Neural cell (in vitro differentiated cells): Measurements from ENCODE around the gene RHCG. TPM values are rescaled to one million over a fixed set of nuclear protein-coding genes. Genes with fewer than 3 reads are reported as not detected.

Experiments
- H2AFZ ChIP-seq: fragments of 200-600, 300-800 bp; sonication (generic), shearing (Covaris generic); 2 replicates; pipeline ENCODE4 v1.6.0; 2014; ENCODE audit warnings: low read depth, mild to moderate bottlenecking, antibody characterized with exemption, low read length, moderate library complexity
- H3F3A ChIP-seq: fragments of 200-600 bp; shearing (Covaris generic); 2 replicates; pipeline ENCODE4 v1.6.1; 2016; ENCODE audit warnings: mild to moderate bottlenecking, moderate library complexity, mixed read lengths, antibody characterized with exemption, low read length; ENCODE audit not compliant: insufficient read depth, poor library complexity, severe bottlenecking
- H3K27ac ChIP-seq: fragments of 200-600, 300-800 bp; sonication (generic), shearing (Covaris generic); 2 replicates; pipeline ENCODE4 v1.5.1; 2014; ENCODE audit warnings: mild to moderate bottlenecking, low read length, moderate library complexity
- H3K27me3 ChIP-seq: fragments of 300-800, 200-600 bp; sonication (generic), shearing (Covaris generic); 2 replicates; pipeline ENCODE4 v1.6.0; 2014; ENCODE audit warnings: mild to moderate bottlenecking, low read depth, low read length, moderate library complexity; ENCODE audit not compliant: insufficient read depth
- H3K36me3 ChIP-seq: fragments of 300-800, 200-600 bp; sonication (generic), shearing (Covaris generic); 2 replicates; pipeline ENCODE4 v1.5.1; 2014; ENCODE audit warnings: mild to moderate bottlenecking, antibody characterized with exemption, low read length, moderate library complexity; ENCODE audit not compliant: insufficient read depth
- H3K4me2 ChIP-seq: fragments of 300-800, 200-600 bp; sonication (generic), shearing (Covaris generic); 2 replicates; pipeline ENCODE4 v1.6.0; 2014; ENCODE audit warnings: mild to moderate bottlenecking, low read length
- H3K4me3 ChIP-seq: fragments of 300-800, 200-600 bp; sonication (generic), shearing (Covaris generic); 2 replicates; pipeline ENCODE4 v1.5.1; 2014; ENCODE audit warnings: mild to moderate bottlenecking, low read length, moderate library complexity
- H3K79me2 ChIP-seq: fragments of 200-600 bp; shearing (Covaris generic); replicated peaks from 2 replicates; pipeline ENCODE4 v1.6.0; 2014; ENCODE audit warnings: mild to moderate bottlenecking, low read length, moderate library complexity; ENCODE audit not compliant: insufficient read depth
- H3K9ac ChIP-seq: fragments of 300-800, 200-600 bp; sonication (generic), shearing (Covaris generic); 2 replicates; pipeline ENCODE4 v1.6.1; 2016; ENCODE audit warnings: mild to moderate bottlenecking, low read length, mixed read lengths
- H3K9me2 ChIP-seq: fragments of 200-600 bp; shearing (Covaris generic); 2 replicates; pipeline ENCODE4 v1.6.1; 2016; ENCODE audit warnings: mild to moderate bottlenecking, low read length, mixed read lengths; ENCODE audit not compliant: insufficient read depth
- H3K9me3 ChIP-seq: fragments of 200-600, 300-800 bp; sonication (generic), shearing (Covaris generic); 2 replicates; pipeline ENCODE4 v1.6.1; 2016; ENCODE audit warnings: mild to moderate bottlenecking, mixed run types, low read length, moderate library complexity, mixed read lengths
- H4K20me1 ChIP-seq: fragments of 200-600 bp; shearing (Covaris generic); 2 replicates; pipeline ENCODE4 v1.6.1; 2016; ENCODE audit warnings: mild to moderate bottlenecking, mixed run types; ENCODE audit not compliant: insufficient read depth
- EP300 ChIP-seq: fragments of 450-650 bp; conservative IDR thresholded peaks from 2 replicates; pipeline ENCODE4 v1.6.1; 2014; ENCODE audit warnings: antibody characterized with exemption, mild to moderate bottlenecking, moderate library complexity; ENCODE audit not compliant: poor library complexity, severe bottlenecking
- EZH2 ChIP-seq: fragments of 200-600, 300-800 bp; shearing (Covaris generic), sonication (generic); IDR thresholded peaks from 2 replicates; pipeline ENCODE4 v1.6.1; 2014; ENCODE audit warnings: antibody characterized with exemption, low read length, borderline replicate concordance, mild to moderate bottlenecking; ENCODE audit not compliant: insufficient read depth, poor library complexity, severe bottlenecking
- MXI1 ChIP-seq: fragments of 450-650 bp; conservative IDR thresholded peaks from 2 replicates; pipeline ENCODE4 v1.6.1; 2014; ENCODE audit warnings: antibody characterized with exemption, mild to moderate bottlenecking; ENCODE audit not compliant: poor library complexity, severe bottlenecking
- POLR2AphosphoS5 ChIP-seq: IDR thresholded peaks from 2 replicates; pipeline ENCODE4 v1.6.1; 2012
- RAD21 ChIP-seq: fragments of 450-650 bp; conservative IDR thresholded peaks from 2 replicates; pipeline ENCODE4 v1.6.1; 2014; ENCODE audit warnings: antibody characterized with exemption, mild to moderate bottlenecking, moderate library complexity
- REST ChIP-seq: IDR thresholded peaks from 2 replicates; pipeline ENCODE4 v1.6.1; 2012; ENCODE audit warnings: borderline replicate concordance
- SMC3 ChIP-seq: fragments of 450-650 bp; conservative IDR thresholded peaks from 2 replicates; pipeline ENCODE4 v1.6.1; 2014; ENCODE audit warnings: antibody characterized with exemption, mild to moderate bottlenecking, moderate library complexity; ENCODE audit not compliant: poor library complexity
- TAF1 ChIP-seq: IDR thresholded peaks from 2 replicates; pipeline ENCODE4 v1.6.1; 2012; ENCODE audit warnings: low read depth
- polyA plus RNA-seq: library from polyadenylated mRNA; depleted of rRNA; stranded (reverse); fragments of >200 nt; gene quantifications from 2 replicates; pipeline ENCODE4 v1.2.3, GENCODE V29; 2014
- TF ChIP-seq, protein P1 (sequence below): fragments of 450-650 bp; IDR thresholded peaks from 2 replicates; pipeline ENCODE4 v1.5.1; 2014; ENCODE audit warnings: antibody characterized with exemption, mild to moderate bottlenecking, moderate library complexity; ENCODE audit not compliant: poor library complexity, severe bottlenecking

Gene RHCG
- polyA plus RNA-seq, 1 donor from 2014 or later, result 0.32 TPM

DNA sequence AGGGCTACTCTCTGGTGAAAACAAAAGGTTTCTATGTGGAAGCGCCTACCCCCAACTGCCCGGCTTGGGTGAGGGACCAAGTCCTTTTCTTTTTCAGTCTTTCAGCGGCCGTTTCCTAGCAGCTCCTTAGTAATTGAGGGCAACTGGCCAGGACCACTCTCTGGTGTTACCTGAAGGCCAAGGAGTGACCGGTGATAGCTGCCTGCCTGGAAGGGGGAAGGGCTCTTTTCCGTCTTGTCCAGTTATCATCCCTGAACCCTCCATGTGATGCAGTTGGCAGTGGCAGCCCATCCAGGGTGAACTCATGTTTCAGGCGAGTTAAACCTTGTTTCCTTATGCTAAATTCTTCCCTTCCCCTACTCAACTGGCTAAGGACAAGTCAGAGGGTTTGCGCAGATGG lies 33.3 kb downstream of the RHCG start:
- Histone ChIP-seq H3F3A (no peaks in the 10 kb centered on the region), H3K9me2 (no peaks in the 10 kb centered on the region), H3K79me2 (no peaks in the 10 kb centered on the region), H3K9ac (no peak overlapping the region), H3K36me3 (no peaks in the 10 kb centered on the region), H3K9me3 (no peaks in the 10 kb centered on the region), H4K20me1 (no peaks in the 10 kb centered on the region), H3K4me2 (no peak overlapping the region), H3K27me3 (no peaks in the 10 kb centered on the region), H2AFZ (no peak overlapping the region), H3K4me3 (no peak overlapping the region), H3K27ac (no peak overlapping the region)
- TF ChIP-seq RAD21 (no peak), TAF1 (no peak), EP300 (no peak), EZH2 (no peak), SMC3 (no peak), MXI1 (no peak), POLR2AphosphoS5 (no peak)
- TF ChIP-seq, protein P1, sequence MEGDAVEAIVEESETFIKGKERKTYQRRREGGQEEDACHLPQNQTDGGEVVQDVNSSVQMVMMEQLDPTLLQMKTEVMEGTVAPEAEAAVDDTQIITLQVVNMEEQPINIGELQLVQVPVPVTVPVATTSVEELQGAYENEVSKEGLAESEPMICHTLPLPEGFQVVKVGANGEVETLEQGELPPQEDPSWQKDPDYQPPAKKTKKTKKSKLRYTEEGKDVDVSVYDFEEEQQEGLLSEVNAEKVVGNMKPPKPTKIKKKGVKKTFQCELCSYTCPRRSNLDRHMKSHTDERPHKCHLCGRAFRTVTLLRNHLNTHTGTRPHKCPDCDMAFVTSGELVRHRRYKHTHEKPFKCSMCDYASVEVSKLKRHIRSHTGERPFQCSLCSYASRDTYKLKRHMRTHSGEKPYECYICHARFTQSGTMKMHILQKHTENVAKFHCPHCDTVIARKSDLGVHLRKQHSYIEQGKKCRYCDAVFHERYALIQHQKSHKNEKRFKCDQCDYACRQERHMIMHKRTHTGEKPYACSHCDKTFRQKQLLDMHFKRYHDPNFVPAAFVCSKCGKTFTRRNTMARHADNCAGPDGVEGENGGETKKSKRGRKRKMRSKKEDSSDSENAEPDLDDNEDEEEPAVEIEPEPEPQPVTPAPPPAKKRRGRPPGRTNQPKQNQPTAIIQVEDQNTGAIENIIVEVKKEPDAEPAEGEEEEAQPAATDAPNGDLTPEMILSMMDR, result no peak

DNA sequence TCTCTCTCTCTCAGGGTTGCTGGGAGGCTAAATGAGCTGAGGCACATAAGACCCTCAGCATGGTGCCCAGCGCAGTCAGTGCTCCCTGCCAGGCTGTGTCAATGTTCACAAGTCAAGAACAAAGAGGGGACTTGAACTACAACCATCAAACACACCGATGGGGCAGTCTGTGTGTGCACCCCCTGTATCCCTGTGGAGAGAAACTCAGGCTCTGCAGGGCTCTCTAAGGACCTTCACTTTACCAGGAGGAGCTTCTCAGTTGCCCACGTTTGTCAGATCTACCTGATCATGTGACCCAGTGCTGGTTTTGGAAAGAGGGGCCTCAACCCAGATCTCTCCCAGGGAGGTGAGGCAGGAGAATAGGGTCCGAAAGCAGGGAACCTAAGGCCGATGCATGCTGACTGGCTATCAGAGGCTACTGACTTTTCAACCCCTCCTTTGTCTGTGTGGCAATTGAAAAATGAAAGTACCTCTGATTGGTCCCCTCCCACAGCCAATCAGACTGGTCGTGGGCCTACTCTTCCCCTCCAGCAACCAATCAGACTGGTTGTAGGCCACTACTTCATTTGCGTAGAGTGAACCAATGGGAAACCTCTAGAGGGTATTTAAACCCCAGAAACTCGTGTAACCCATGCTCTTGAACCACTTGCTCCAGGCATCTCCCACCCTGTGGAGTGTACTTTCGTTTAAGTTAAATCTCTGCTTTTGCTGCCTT lies 34.0 kb downstream of the RHCG start:
- Histone ChIP-seq H3K9me3 (no peaks in the 10 kb centered on the region), H3K27me3 (no peaks in the 10 kb centered on the region), H3K27ac (no peak overlapping the region), H3F3A (no peaks in the 10 kb centered on the region), H3K4me2 (no peak overlapping the region), H3K36me3 (no peaks in the 10 kb centered on the region), H3K9me2 (no peaks in the 10 kb centered on the region), H2AFZ (no peak overlapping the region), H3K9ac (no peak overlapping the region), H4K20me1 (no peaks in the 10 kb centered on the region), H3K79me2 (no peaks in the 10 kb centered on the region), H3K4me3 (no peak overlapping the region)
- TF ChIP-seq POLR2AphosphoS5, result no peak
- no peak for TF ChIP-seq RAD21
- TF ChIP-seq TAF1, result no peak
- no peak for TF ChIP-seq EP300
- no peak for TF ChIP-seq EZH2
- no peak for TF ChIP-seq MXI1
- no peak for TF ChIP-seq SMC3
- TF ChIP-seq, protein P1, result no peak
- TF ChIP-seq REST, result no peak
